Gastrocnemius medialis (tissue), 4 donors: ENCODE results near the gene SCT.

Source experiments
- CTCF ChIP-seq, 5 experiments: fragments of 450-650 bp in 3 of 5; fragments of 200-600 bp in 2 of 5; sonication (generic) in 2 of 5; IDR thresholded peaks in 4 of 5; conservative IDR thresholded peaks in 1 of 5; 1 replicate in 4 of 5; 2 replicates in 1 of 5; pipeline ENCODE4 v1.5.1; 2016 to 2019; ENCODE audit warnings: antibody characterized with exemption in 5 of 5, mild to moderate bottlenecking in 3 of 5, moderate library complexity in 3 of 5
- POLR2A ChIP-seq, 2 donors: fragments of 450-650 bp; IDR thresholded peaks; one replicate each; pipeline ENCODE4 v1.6.1; 2017; ENCODE audit warnings: antibody characterized with exemption in 2 of 2, mild to moderate bottlenecking in 2 of 2, moderate library complexity in 2 of 2

GRCh38 chr11:643849-644738, 17.1 kb upstream of the SCT start:
- TF ChIP-seq CTCF (IDR thresholded peaks at IDR 0.05 in 4 of 5, conservative IDR thresholded peaks at IDR 0.05 in 1 of 5) (no peak), POLR2A (IDR thresholded peaks at IDR 0.05) (no peak)
